HG02678 (cell line): ENCODE data around the gene IGSF3.

ENCODE experiments used
- ATAC-seq: cut with Tn5 transposase; IDR thresholded peaks from one replicate; pipeline ENCODE4 v1.9.1; 2021; ENCODE audit warnings: mild to moderate bottlenecking, moderate library complexity; ENCODE audit not compliant: unreplicated experiment

The IGSF3 gene

GRCh38 chr1:116561563-116561962 is 106.0 kb downstream of the IGSF3 start:
- ATAC-seq = no peak

DNA sequence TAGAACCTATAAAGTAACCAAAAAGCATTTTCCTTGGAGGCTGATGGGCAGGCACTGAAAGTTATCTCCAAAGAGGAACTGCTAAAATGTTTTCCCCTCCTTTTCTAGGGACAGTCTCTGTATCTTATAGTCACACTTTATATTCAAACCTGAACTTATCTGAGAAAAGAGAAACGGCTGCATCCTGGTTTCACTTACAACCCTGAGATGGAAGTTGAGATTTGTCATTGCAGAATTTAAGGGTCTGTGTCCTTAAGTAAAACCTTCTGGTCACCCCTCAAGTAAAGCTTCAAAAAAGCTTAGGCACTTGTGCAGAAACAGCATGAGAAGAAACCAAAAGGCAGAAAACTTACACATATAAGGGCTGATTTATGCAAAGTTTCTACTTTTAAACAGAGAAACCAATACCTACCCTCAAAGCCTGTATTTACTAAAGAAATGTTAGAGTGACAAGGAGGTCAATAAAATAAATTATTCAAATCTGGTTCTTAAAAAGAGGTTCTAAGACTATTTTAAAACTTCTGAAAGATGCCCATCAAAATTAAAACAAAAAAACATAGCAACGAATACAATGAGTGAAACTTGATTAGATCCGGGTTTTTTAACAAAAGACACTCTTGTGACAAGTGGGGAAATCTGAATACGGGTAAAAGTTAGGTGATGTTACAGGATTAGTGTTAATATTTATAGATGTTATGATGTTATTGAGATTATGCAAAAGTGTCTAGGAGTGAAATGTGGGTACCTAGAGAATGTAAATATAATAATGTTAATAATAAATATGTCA is 106.6 kb downstream of the IGSF3 start:
- peak; percentile 30 for ATAC-seq

DNA sequence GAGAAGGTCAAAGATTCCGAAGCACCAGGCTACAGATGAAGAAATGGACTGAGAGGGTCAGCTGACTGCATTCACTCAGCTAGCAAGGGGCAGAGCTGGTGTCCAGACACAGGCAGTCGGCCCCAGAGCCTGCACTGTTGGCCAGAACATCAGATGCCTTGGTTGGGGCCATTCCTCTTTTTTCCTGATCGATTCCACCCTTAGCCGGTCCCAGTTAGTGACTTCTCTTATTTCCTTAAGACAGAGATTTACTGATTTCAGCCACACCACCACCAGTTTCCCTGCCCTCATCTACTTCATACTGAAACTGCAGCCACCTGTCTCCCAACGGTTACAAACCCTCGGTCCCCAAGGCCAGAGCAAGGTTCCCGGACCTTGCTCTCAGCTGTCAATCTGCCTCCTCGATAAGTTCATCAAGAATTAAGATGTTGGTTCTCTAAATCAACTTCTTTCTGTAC is 108.2 kb downstream of the IGSF3 start:
- ATAC-seq = peak; percentile 50

DNA sequence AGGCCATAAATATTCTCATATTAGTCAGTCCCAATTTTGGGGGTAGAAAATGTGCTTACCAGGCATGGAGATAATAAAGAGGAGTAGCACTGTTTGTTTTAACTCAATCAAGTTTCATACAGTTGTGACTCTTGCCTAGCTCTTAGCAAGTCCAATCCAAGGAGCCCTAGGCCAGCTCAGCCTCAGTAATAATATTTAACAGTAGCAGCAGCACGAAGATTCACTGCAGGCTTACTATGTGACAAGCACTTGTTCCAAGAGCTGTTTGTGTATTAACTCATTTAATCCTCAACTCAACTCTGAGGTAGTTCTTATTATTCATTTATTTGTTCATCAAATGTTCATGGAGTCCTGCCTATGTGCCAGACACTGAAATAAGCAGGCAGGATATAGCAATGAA is 109.0 kb downstream of the IGSF3 start:
- no peak for ATAC-seq

DNA sequence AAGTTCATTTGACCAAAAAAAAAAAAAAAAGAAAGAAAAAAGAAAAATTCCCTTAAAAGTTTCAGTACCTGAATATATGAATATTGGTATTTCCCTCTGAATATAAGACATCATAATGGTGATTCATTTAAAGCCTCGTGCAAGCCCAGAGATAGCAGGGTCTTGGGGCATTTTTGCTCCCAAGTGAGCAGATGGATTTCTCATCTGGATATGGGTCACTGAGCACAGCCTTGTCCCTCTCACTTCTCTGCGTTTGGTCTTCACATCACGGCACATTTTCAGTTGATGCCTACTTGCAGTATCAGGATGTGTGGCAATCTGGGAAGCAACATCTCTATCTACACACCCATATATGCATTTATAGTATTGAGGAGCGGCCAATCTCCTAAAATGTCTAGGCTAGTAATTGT is 109.4 kb downstream of the IGSF3 start:
- peak; percentile 30 for ATAC-seq

DNA sequence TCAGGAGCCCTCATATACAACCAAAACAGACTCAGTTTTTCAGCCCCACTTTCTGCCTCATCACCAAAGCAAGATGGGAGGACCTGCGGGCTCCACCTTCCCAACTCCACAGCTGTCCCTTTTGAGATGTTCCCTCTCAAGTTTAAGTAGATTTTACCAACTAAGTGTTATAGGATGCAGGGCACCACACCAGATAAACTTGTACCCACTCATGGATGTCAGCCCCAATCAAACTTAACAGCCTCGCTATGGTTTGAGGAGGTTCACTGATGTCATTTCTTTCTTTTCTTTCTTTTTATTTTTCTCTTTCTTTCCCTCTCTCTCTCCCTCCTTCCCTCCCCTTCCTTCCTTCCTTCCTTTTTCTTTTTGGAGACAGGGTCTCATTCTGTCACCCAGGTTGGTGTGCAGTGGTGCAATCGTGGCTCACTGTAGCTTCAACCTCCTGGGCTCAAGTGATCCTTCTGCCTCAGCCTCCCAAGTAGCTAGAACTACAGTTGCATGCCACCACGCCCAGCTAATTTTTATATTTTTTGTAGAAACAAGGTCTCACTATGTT is 110.1 kb downstream of the IGSF3 start:
- no peak for ATAC-seq

DNA sequence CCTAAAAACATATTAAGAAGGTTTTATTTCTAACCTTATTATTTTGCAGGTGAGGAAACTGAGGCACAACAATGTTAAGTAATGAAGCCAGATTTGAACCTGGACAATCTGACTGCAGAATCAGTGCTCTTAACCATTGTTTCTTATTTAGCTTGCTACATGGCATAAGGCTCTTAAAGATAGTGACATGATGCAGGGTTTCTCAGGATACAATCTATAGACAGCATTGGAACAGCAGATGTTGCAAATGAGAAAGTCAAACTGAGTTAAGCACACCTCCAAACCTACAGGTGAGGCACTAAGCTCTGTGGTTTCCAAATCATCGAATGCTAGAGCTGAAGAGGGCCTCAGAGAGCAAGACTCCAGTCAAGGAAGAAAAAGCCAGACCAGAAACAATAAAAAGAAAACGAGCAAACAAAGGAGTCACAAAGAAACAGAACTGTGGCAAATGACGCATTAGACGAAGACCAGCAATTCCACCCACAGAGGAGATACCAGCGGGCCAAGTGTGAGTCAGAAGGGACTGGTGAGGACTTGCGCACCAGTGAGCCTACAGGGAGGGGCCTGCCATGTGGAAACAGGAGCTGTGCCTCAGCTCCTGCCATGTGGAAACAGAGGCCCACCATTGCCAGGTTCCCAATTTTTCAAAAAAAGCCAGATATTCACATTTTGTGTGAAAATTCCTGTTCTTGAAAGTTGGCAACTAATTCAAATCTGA is 111.1 kb downstream of the IGSF3 start:
- ATAC-seq = peak; percentile 53

- no peak for ATAC-seq
Measured at GRCh38 chr1:116554924-116555323, 112.6 kb downstream of the IGSF3 start.

GRCh38 chr1:116553386-116554115 is 114.0 kb downstream of the IGSF3 start:
- no peak for ATAC-seq

- ATAC-seq = no peak
Measured at GRCh38 chr1:116546354-116546977, 121.1 kb downstream of the IGSF3 start.

DNA sequence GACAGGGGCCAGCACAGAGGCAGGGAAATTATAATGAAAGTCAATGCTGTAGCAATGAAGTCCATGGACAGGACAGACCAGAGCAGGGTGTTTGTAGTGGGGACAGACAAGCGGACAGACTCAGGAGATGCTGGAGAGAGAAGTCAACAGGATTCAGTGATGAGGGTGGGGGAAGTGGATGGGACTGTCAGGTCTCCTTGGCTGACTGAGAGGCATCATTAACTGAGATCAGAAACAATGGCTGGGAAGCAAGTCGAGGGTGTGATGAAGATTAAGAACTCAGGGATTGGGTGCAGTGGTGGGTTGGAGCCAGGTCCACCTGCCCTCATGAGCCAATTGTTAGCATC is 122.2 kb downstream of the IGSF3 start:
- ATAC-seq = no peak

DNA sequence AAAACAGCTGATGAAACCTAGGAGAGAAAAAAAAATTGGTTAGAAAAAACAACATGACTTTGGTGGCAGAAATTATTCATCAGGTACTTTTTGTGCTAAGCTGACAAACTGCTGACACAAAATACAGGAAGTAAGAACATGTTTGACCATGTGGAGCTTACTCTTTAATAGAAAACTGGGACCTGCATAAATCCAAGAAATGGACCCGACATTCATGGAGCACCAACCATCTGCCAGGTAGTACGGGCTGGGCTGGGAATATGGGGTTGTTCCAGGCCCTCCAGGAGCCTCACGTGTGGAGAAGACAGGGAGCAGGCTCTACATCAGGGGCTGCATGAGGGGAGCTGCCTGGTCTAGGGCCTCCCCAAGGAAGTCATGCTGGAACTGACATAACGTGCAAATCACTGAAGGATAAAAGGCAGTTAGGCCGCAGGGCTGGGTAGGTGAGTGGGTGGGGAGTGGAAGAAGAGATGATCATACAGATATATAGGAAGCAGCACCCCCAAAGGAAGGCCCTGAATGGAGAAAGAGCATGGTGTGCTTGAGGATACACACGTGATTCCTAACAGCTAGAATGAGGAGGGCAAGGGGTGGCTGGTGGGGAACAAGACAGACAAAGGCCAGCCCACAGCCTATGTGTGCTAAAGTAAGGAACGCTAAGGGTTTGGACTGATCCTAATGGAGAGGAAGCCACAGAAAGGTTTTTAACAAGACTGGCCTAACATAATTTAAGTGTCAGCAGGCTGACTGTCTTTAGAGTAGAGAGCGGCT is 122.8 kb downstream of the IGSF3 start:
- peak; percentile 51 for ATAC-seq

DNA sequence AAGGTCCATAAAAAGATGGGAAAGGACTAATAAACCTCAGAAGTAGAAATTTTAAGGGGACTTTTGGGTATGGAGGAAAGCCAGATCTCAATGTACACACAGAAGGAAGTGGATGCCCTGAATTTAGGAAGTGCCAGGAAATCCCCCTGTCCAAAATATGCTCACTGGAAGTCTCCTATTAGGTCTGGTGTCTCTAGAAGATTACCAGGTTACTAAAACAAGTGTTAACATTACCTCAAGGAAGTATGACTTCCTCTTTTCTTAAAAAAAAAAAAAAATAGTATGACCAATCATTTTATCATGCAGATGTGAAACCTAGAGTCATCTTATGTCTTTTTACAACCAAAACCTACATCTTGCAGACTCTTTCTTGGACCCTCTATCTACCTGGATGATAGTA is 127.4 kb downstream of the IGSF3 start:
- peak; percentile 47 for ATAC-seq

- peak; percentile 78 for ATAC-seq
Measured at GRCh38 chr1:116538544-116538943, 129.0 kb downstream of the IGSF3 start.

DNA sequence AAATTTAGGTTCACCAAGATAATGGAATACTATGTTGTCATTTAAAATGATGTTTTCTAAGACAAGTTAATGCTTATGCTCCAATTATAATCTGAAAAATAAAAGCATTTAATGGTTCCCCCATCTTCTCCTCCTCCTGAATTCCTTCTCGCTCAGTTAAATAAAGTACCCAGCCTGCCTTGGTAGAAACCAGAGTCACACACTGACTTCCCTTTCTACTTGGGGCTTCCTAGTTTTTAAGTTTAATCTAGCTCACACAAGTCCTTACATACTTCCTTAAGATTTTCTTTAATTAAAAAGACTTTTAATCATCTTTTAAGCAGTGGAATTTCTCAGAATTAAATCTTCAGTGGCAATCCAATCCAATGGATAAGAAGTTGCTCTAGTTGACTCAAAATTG is 129.6 kb downstream of the IGSF3 start:
- no peak for ATAC-seq

GRCh38 chr1:116537040-116537831 is 130.3 kb downstream of the IGSF3 start:
- ATAC-seq = no peak

DNA sequence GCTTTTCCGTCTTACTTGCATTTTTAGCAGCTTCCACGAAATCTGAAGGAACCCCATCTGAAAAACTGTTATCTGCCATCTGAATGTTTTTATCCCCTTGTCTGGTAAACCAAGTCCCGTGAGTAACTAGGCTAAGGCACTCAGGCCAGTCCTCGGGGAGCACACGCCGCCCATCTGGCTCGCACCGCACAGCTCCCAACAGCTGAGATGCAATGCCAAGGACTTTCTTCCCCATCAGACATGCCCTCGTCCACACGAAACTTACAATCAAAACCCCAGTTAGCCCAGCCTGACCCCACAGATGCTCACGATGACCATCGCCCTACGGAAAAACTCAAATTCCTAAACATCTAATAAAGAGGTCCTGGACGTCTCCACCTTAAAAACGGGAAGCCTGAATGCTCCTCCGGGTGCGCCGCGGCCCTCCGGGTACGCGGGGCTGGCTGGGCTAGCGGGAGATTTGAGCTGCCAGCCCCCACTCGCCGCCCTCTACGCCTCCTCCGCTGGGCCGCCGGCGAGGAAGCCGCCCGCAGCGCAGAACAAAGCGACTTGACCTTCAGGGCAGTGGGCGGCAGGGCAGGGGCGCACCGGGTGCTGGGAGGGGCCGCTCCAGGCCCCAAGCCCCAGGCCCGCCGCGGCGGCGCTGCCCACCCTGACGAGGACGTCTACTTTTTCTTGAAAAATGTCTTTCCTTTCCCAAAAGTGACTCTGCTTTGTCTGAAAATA is 133.4 kb downstream of the IGSF3 start:
- ATAC-seq = no peak

- ATAC-seq = no peak
Measured at GRCh38 chr1:116533429-116533820, 134.1 kb downstream of the IGSF3 start.
